ENCODE data around the gene CASTOR1.

The CASTOR1 gene

DNA sequence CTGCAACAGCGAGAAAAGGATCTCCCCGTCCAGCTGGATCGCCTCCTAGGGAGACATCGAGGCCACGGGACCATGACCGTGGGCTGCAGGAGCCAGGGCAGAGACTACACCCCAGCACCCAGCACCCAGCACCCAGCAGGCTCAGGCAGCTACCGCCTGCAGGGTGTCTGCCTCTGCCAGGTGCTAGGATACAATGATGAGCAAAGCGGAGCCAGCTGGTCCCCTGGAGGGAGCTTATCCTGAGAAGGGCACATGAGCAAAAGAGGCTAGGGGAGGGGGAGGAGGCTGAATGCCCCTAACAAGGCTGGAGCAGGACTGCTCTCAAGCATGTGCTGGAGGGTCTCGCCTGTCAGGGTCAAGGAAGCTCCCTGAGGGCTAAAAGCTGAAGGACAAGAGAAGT lies 4.8 kb upstream of the CASTOR1 start:
- no peak for DNase-seq (ENCODE audit: low read depth)

GRCh38 chr22:30293026-30293425 lies 3.7 kb upstream of the CASTOR1 start:
- TF ChIP-seq, protein P1, sequence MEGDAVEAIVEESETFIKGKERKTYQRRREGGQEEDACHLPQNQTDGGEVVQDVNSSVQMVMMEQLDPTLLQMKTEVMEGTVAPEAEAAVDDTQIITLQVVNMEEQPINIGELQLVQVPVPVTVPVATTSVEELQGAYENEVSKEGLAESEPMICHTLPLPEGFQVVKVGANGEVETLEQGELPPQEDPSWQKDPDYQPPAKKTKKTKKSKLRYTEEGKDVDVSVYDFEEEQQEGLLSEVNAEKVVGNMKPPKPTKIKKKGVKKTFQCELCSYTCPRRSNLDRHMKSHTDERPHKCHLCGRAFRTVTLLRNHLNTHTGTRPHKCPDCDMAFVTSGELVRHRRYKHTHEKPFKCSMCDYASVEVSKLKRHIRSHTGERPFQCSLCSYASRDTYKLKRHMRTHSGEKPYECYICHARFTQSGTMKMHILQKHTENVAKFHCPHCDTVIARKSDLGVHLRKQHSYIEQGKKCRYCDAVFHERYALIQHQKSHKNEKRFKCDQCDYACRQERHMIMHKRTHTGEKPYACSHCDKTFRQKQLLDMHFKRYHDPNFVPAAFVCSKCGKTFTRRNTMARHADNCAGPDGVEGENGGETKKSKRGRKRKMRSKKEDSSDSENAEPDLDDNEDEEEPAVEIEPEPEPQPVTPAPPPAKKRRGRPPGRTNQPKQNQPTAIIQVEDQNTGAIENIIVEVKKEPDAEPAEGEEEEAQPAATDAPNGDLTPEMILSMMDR (conservative IDR thresholded peaks at IDR 0.05; ENCODE audit: low read depth, low read length) = no peak
- DNase-seq (ENCODE audit: low read depth) = no peak
- H3K4me3 ChIP-seq (ENCODE audit: low read length) = no peak overlapping the region

More for the DNA sequence above, 4.8 kb upstream of the CASTOR1 start:
- H3K4me3 ChIP-seq (ENCODE audit: low read length) = no peak overlapping the region
- TF ChIP-seq, protein P1 (conservative IDR thresholded peaks at IDR 0.05; ENCODE audit: low read depth, low read length) = no peak

GRCh38 chr22:30292069-30292970 lies 3.0 kb upstream of the CASTOR1 start:
- TF ChIP-seq, protein P1 (conservative IDR thresholded peaks at IDR 0.05; ENCODE audit: low read depth, low read length) = no peak
- no peak overlapping the region for H3K4me3 ChIP-seq (ENCODE audit: low read length)
- no peak for DNase-seq (ENCODE audit: low read depth)

GRCh38 chr22:30291058-30291892 lies 2.0 kb upstream of the CASTOR1 start:
- TF ChIP-seq, protein P1 (conservative IDR thresholded peaks at IDR 0.05; ENCODE audit: low read depth, low read length) = no peak
- no peak overlapping the region for H3K4me3 ChIP-seq (ENCODE audit: low read length)
- DNase-seq (ENCODE audit: low read depth) = no peak

DNA sequence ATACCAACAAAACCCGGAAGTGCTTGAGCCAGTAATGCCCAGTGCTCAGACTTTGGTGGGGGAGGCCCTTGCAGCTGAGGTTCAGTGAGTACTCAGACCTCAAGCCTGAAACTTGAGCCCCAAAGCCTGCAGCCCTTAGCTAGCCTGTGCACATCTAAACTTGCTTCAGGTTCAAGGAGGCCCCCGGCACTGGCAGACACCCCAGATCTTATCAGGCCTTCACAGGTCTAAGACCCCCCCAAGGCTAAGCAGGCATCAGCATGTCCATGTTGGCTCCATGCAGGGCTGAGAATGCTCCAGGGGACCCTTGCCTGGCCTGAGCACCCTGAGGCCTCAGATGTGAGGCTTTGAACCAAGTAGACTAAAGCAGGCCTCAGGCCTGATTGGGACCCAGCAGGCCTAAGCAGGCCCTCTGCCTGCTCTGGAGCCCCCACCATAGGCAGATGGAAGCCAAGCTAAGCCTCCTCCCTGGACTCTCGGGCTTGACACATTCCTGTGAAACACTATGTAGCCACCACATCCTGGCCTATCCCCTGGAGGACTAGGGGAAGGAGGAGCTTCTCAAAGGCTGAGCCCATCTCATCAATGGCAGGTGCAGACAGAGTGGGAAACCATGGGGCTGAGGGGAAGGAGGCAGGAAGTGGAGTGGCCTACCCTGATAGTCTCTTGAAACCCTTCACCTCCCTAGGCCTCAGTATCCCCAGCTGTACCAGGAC lies 1.2 kb upstream of the CASTOR1 start:
- DNase-seq (ENCODE audit: low read depth) = no peak
- TF ChIP-seq, protein P1 (conservative IDR thresholded peaks at IDR 0.05; ENCODE audit: low read depth, low read length) = no peak
- H3K4me3 ChIP-seq (ENCODE audit: low read length) = no peak overlapping the region

DNA sequence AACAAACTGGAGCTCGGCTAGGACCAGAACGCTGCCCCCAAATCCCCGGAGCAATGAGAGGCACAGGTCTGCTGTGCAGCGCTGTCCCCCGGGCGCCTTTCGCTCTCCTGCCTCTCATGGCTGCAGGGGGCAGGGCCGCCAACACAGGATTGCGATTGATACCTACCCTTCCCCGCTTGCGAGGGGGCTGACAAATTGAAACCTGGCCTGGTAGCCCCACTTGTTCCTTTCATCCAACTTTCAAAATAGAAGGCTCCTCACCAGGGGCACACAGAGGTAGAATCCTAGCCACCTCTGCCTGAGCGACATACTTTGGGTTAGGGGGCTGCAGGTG lies 642 bp upstream of the CASTOR1 start:
- peak overlapping the region; percentile 46 for H3K4me3 ChIP-seq (ENCODE audit: low read length)
- DNase-seq (ENCODE audit: low read depth) = no peak
- TF ChIP-seq, protein P1 (conservative IDR thresholded peaks at IDR 0.05; ENCODE audit: low read depth, low read length) = no peak
